RWPE2 (cell line): ENCODE measurements around the gene ZPBP2.
"Not testable (repeated sequence)": the region's sequence is repeated elsewhere in the genome, so short reads cannot be mapped to it uniquely, and the experiment has no call there.

Experiments used
- ATAC-seq: fragments of 200-7000 bp; cut with Tn5 transposase; 3 replicates; pipeline ENCODE4 v1.9.1; 2021; ENCODE audit warnings: low read depth
- DNase-seq: peaks from one replicate; pipeline ENCODE4 v3.0.0-alpha.2; 2020; ENCODE audit warnings: low spot score
- H3K27ac ChIP-seq: fragments of 450-650 bp; 2 replicates; pipeline ENCODE4 v1.5.1; 2017; ENCODE audit warnings: mild to moderate bottlenecking; ENCODE audit not compliant: poor library complexity, severe bottlenecking
- H3K27me3 ChIP-seq: fragments of 250-450 bp; sonication (Bioruptor Pico); 2 replicates; pipeline ENCODE4 v1.5.1; 2021; ENCODE audit warnings: mild to moderate bottlenecking, moderate library complexity; ENCODE audit not compliant: insufficient read depth, poor library complexity, severe bottlenecking
- H3K36me3 ChIP-seq: fragments of 250-450 bp; sonication (Bioruptor Pico); 2 replicates; pipeline ENCODE4 v1.5.1; 2020; ENCODE audit warnings: low read depth, mild to moderate bottlenecking, moderate library complexity
- H3K4me1 ChIP-seq: fragments of 250-450 bp; sonication (Bioruptor Pico); 2 replicates; pipeline ENCODE4 v1.5.1; 2021; ENCODE audit warnings: mild to moderate bottlenecking, moderate library complexity; ENCODE audit not compliant: insufficient read depth, poor library complexity, severe bottlenecking
- H3K4me3 ChIP-seq: fragments of 250-450 bp; sonication (Bioruptor Pico); 2 replicates; pipeline ENCODE4 v1.5.1; 2021; ENCODE audit warnings: mild to moderate bottlenecking, moderate library complexity; ENCODE audit not compliant: severe bottlenecking
- H3K9me3 ChIP-seq: fragments of 250-450 bp; sonication (Bioruptor Pico); 2 replicates; pipeline ENCODE4 v1.5.1; 2021; ENCODE audit warnings: mild to moderate bottlenecking, moderate library complexity; ENCODE audit not compliant: severe bottlenecking
- CTCF ChIP-seq: fragments of 450-650 bp; IDR thresholded peaks from one replicate; pipeline ENCODE4 v1.5.1; 2017; ENCODE audit warnings: mild to moderate bottlenecking, moderate library complexity; ENCODE audit not compliant: poor library complexity, severe bottlenecking

ZPBP2 gene

DNA sequence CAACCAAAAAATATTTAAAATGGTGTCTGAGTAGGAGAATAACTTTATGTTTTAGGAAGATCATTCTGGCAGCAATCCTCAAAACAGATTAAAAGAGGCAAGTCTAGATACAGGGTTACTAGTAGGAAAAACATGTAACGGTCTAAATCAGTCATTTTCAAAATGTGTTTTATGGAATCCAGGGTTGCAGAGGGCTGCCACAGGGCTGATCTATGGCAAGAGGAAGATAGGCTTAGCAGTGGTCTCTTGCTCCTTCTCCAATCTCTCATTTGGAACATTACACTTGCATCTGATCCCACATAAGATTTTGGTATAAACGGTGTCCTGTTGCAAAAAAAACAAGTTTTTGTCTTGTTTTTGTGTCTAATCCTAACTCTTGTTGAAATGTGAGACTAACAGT, 13.1 kb upstream of the ZPBP2 start:
- ATAC-seq = no peak
- no peak for TF ChIP-seq CTCF
- H3K27ac ChIP-seq = no peak overlapping the region
- H3K4me1 ChIP-seq = no peaks in the 10 kb centered on the region
- H3K4me3 ChIP-seq = no peak overlapping the region
- DNase-seq = no peak
- H3K36me3 ChIP-seq = no peaks in the 10 kb centered on the region
- H3K9me3 ChIP-seq = no peaks in the 10 kb centered on the region
- no peaks in the 10 kb centered on the region for H3K27me3 ChIP-seq

GRCh38 chr17:39855911-39856649, 11.9 kb upstream of the ZPBP2 start:
- not testable (repeated sequence) for H3K4me1 ChIP-seq, DNase-seq, H3K36me3 ChIP-seq, H3K9me3 ChIP-seq, H3K4me3 ChIP-seq, ATAC-seq, H3K27ac ChIP-seq, H3K27me3 ChIP-seq

DNA sequence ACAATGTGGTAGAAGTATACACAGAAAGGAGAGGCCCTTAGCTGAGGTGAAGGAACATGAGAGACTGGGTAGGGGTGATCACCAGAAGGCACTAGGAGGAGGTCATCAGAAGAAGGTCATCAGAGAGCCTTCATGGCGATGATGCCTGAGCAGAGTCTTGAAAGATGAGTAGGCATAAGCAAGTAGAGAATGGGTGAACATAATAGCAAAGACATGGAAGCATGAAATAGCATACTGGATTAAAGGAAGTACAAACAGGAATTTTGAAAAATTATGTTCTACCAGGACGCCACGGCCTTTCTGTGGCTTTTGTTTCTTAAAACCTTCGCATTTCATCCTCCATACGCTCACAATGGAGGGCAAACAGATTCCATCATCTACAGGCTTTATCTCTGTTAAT, 6.8 kb upstream of the ZPBP2 start:
- ATAC-seq (no peak), DNase-seq (no peak)
- H3K9me3 ChIP-seq = no peaks in the 10 kb centered on the region
- no peaks in the 10 kb centered on the region for H3K36me3 ChIP-seq
- no peaks in the 10 kb centered on the region for H3K4me1 ChIP-seq
- peaks cover 35% of the 10 kb centered on the region for H3K27me3 ChIP-seq
- H3K4me3 ChIP-seq = no peak overlapping the region
- H3K27ac ChIP-seq = no peak overlapping the region
- TF ChIP-seq CTCF = no peak

GRCh38 chr17:39863244-39863917, 4.6 kb upstream of the ZPBP2 start:
- no peak for ATAC-seq
- TF ChIP-seq CTCF = no peak
- H3K36me3 ChIP-seq = no peaks in the 10 kb centered on the region
- H3K27ac ChIP-seq = no peak overlapping the region
- no peaks in the 10 kb centered on the region for H3K4me1 ChIP-seq
- DNase-seq = no peak
- H3K4me3 ChIP-seq = no peak overlapping the region
- peaks cover 48% of the 10 kb centered on the region for H3K27me3 ChIP-seq
- no peaks in the 10 kb centered on the region for H3K9me3 ChIP-seq

DNA sequence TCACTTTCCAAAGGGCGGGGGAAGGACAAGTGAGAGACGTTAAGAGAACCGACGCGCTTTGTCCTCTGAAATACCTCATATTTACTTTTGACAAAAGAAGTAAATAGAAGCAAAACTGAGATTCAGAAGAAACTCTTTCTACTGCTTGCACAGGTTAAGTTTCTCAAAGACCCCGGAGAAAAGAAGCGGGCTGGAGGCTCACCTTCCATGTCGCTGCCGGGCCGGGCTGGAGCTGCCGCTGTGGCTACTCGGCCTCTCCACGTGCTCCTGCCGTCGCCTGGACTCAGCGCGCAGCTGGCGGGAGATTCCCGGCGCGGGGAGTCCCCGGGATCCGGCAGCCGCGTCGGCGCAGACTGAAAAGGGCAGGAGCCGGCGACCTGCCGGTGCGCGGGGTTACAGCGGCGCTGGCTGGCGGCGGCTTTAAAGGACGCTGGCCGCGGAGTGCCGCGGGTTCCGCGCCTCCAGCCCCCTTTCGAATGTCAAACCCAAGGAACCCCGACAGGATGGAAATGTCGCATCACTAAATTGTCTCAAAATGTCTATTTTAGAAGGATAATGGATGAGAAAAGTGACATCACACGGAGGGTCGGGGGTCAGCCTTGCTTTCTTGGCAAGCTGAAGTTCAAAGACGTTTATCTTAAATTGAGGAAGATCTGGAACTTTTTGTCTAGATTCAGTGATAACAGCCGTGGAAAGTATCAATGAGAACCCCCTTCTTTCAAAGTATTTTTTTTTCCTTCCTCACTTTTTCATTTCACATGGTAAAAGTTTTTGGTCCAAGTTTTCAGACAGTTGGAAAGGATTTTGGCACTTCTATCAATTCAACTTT, 3.9 kb upstream of the ZPBP2 start, which contains the start of gene IKZF3:
TSS of gene IKZF3 (minus strand) at position 395 of the 829 bp plus-strand sequence. CDS start at position 209, 186 bp downstream.
- Histone ChIP-seq H3K9me3 (no peaks in the 10 kb centered on the region), H3K36me3 (no peaks in the 10 kb centered on the region), H3K27me3 (peaks cover 51% of the 10 kb centered on the region), H3K27ac (no peak within 1 kb of the TSS), H3K4me3 (no peak within 1 kb of the TSS), H3K4me1 (no peaks in the 10 kb centered on the region)
- peak; percentile 70 for DNase-seq
- ATAC-seq = peak; percentile 95
- TF ChIP-seq CTCF = peak; percentile 80
